Fibroblast of the aortic adventitia (primary cell): ENCODE results near the gene TNRC6C. TPM values are rescaled to one million over a fixed set of nuclear protein-coding genes. Genes with fewer than 3 reads are reported as not detected.

ENCODE experiments used
- DNase-seq: peaks from one replicate; pipeline ENCODE4 v3.0.0-alpha.2; 2010; ENCODE audit warnings: low read depth
- H3K4me3 ChIP-seq: 2 replicates; pipeline ENCODE4 v1.5.1; 2011; ENCODE audit warnings: low read depth, mild to moderate bottlenecking, control low read depth, low read length, moderate library complexity
- total RNA-seq: library from RNA; depleted of rRNA; stranded (reverse); fragments of >200 nt; gene quantifications from 2 replicates; pipeline ENCODE4 v1.2.3, GENCODE V29; 2012; ENCODE audit warnings: low replicate concordance
- TF ChIP-seq, protein P1 (sequence below): IDR thresholded peaks from 2 replicates; pipeline ENCODE4 v1.5.1; 2011; ENCODE audit warnings: mild to moderate bottlenecking, low read length, control low read depth, inconsistent platforms; ENCODE audit not compliant: insufficient read depth

TNRC6C gene
- total RNA-seq, 1 donor = 10.3 TPM

DNA sequence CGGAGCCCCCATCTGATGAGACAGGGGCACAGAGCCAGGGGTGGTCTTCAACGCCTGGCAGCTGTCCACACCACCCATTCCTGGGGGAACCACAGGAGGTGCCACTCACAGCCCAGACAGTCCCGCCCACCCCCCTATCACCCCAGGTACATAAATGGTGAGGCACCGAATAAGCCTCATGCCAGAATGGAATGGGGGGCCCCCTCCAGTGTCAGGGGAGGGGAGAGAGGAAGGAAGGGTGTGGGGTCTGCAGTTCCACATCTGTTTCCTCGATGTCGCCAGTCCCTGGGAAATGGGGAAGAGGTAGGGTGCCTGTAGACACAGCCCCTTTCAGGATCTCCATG lies 168.4 kb downstream of the TNRC6C start:
- DNase-seq = no peak
- H3K4me3 ChIP-seq = no peak overlapping the region
- TF ChIP-seq, protein P1, sequence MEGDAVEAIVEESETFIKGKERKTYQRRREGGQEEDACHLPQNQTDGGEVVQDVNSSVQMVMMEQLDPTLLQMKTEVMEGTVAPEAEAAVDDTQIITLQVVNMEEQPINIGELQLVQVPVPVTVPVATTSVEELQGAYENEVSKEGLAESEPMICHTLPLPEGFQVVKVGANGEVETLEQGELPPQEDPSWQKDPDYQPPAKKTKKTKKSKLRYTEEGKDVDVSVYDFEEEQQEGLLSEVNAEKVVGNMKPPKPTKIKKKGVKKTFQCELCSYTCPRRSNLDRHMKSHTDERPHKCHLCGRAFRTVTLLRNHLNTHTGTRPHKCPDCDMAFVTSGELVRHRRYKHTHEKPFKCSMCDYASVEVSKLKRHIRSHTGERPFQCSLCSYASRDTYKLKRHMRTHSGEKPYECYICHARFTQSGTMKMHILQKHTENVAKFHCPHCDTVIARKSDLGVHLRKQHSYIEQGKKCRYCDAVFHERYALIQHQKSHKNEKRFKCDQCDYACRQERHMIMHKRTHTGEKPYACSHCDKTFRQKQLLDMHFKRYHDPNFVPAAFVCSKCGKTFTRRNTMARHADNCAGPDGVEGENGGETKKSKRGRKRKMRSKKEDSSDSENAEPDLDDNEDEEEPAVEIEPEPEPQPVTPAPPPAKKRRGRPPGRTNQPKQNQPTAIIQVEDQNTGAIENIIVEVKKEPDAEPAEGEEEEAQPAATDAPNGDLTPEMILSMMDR = no peak

DNA sequence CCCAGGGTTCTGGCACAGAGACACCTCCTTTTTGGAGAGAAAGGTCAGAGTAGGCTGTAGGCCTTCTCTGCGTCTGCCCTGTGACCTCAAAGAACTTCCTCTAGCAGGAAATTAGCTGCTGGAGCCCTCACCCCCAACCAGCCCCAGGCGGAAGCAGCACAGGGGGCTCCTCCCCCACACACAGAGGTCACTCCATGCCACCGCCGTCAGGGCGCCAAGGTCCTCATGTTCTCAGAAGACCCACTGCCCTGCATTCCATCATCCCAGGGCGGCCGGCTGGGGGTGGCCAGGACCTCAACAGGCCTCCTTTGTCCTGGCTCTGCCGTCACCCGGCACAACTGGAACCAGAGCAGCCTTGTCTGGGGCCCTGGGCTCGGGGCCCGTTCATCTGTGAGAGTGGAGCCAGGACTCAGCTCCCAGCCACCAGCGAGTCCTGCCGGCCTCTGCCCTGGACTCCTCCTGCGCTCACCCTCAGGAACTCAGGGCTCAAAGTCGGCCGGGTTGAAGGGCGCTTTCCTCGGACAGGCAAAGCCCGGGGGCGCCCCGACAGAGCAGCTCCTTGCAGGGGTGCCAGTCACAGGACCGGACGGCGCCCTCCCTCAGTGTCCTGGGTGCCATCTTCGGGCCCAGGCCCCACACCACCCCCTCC lies 168.9 kb downstream of the TNRC6C start:
- TF ChIP-seq, protein P1 = no peak
- H3K4me3 ChIP-seq = no peak overlapping the region
- DNase-seq = no peak

DNA sequence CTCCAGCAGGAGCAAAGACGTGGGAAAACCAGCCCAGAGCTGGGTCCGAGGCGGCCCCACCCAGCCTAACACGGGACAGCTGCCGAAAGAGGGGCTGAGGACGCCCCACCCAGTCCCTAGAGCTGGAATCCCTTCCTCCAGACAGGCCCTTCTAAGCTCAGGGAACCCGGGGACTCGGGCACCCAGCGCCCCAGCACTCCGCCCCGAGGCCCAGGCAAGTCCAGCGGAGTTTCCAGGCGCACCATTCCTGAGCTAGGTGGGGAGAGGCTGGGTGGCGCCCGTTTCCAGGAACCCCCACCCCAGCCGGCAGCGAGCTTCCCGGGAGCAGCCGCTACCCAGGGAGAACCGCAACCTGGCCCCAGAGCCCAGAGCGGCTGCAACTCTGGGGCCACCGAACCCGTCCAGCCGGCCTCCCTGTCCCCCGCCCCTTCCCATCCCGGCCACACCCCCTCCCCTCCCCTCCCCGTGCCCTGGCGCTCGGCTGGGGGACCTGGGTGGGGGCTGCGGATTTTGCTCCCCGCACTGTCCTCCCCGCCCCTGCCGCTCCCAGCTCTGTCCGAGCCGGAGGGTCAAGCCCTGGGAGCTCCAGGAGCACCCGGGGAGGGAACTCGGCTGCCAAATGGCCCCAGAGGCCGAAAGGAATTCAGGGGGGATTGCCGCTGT lies 169.5 kb downstream of the TNRC6C start:
- no peak for DNase-seq

DNA sequence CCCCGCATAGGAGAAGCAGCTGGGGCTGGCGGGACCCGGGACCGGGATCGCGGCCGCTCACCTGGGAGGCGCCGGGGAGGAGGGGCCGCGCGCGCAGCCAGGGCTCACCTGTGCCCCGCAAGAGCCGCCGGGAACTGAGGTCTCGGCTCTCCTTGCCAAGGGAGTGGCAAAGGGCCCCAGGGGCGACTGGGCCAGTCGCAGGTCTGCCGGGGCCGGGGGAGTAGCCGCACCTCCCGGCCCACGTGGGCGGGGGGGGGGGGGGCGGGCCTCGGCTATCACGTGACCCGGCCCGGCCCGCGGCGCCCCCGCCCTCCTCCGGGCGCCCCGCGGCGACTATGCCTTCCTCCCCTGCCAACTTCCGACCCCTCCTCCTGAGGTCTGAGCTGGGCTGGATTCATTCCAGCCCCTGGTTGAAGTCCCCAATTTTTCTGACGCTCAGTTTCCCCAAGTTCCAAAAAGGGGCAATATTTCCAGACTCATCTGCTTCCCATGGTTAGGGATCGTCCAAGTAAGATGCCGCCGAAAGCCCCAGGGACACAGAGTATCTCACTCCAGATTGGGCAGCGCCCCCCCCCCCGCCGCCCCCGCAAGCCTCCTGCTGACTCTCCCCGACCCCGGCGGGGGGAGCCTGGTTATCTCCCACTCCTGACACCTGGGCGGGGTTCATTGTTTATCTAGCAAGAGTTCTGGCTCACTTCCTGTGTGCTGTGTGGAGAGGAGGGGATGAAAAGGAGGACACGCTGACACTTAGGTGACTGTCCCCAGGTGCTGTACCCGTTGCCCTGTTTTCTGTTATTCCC lies 170.2 kb downstream of the TNRC6C start, which contains the start of gene TMC6:
TMC6 (minus strand) TSS at position 205 of the 800 bp plus-strand sequence. CDS start 1,923 bp downstream, outside the sequence.
- TF ChIP-seq, protein P1 = no peak
- H3K4me3 ChIP-seq = peak within 1 kb of the TSS; percentile 59
- DNase-seq = no peak

More for the DNA sequence above, 169.5 kb downstream of the TNRC6C start:
- TF ChIP-seq, protein P1 = no peak
- H3K4me3 ChIP-seq = peak overlapping the region; percentile 59

DNA sequence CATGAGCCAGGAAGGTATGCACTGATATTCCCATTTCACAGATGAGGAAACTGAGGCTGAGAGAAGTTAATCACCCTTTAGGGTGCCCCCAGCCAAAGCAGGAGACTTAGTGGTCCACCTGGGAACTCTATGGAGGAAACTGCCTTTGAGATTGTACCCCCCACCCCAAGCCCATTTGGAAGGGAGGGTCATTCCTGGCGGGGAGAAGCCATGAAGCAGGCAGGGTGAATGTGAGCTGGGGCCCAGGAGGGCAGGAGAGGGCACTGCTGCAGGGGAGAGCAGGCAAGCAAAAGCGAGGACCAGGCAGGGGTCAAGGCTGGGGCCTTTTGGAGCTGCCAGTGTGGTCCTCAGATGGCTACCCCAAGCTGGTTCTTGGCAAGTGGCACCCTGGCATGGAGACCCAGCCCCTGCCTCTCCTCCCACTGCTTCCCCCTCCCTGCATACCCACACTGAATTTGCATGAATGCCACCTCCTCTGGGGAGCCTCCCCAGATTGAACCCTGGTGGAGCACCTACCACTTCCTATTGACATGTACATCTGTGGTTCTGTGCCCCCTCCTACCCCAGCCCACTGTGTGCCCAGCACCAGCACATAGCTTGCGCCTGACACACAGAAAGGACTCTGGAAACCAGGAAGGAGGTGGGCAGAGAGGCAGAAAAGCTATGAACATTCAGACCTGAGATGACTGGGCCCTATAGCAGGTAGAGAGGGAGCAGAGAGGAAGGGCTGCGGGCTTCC lies 171.0 kb downstream of the TNRC6C start:
- no peak for DNase-seq
- H3K4me3 ChIP-seq = no peak overlapping the region
- TF ChIP-seq, protein P1 = no peak

DNA sequence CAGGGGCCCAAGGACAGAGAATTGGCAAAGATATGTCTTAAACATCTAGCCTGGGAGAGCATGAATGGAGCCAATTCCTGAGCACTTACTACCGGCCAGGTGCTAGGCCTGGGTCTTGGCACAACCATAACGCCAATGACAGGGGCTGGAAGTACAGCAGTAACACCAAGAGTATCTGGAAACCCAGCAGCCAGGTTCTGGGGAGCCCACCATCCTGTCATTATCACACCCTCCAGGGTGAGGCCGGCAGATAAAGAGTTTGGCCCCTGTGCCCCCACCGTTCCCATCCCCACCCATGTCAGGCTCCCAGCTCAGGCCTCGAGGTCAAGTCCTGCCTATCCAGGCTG lies 171.6 kb downstream of the TNRC6C start:
- no peak for DNase-seq
- TF ChIP-seq, protein P1 = no peak
- H3K4me3 ChIP-seq = no peak overlapping the region
